ENCODE measurements around the gene DCP1A. TPM values are rescaled to one million over a fixed set of nuclear protein-coding genes. Genes with fewer than 3 reads are reported as not detected.

The DCP1A gene
- total and polyA plus RNA-seq, 9 of the 15 experiments (the other 6 are each of a cell fraction or from before 2014, with no cell fraction given) = 6.6 to 33.7 (median 13.3) TPM

GRCh38 chr3:53354945-53355498 is 7.7 kb upstream of the DCP1A start (continued):
- TF ChIP-seq TRIM25 (IDR thresholded peaks at IDR 0.05; ENCODE audit: borderline replicate concordance) = no peak
- peak; percentile 96 for TF ChIP-seq ZNF197 (CRISPR knock-in tag; IDR thresholded peaks at IDR 0.05; ENCODE audit: low read depth)
- 0 out of 2 replicates have a peak, but pooled peaks have one; percentile 38 for TF ChIP-seq HDAC2 (IDR thresholded peaks at IDR 0.05)
- TF ChIP-seq SMARCC2 (IDR thresholded peaks at IDR 0.05; ENCODE audit: low read depth) = 0 out of 2 replicates have a peak, but pooled peaks have one; percentile 40
- TF ChIP-seq THRA (IDR thresholded peaks at IDR 0.05) = no peak
- peak; percentile 100 for TF ChIP-seq ZNF592 (IDR thresholded peaks at IDR 0.05)
- no peak for TF ChIP-seq ARID2 (IDR thresholded peaks at IDR 0.05)
- peak; percentile 58 for TF ChIP-seq NCOR1 (IDR thresholded peaks at IDR 0.05)
- TF ChIP-seq ARHGAP35 (IDR thresholded peaks at IDR 0.05; ENCODE audit: partially characterized antibody) = no peak
- TF ChIP-seq ATF1 (CRISPR knock-in tag; IDR thresholded peaks at IDR 0.05) = no peak
- peak; percentile 66 for TF ChIP-seq ATF1 (tag; IDR thresholded peaks at IDR 0.05)
- TF ChIP-seq ATF7 (IDR thresholded peaks at IDR 0.05) = no peak
- no peak for TF ChIP-seq ZNF277 (CRISPR knock-in tag; IDR thresholded peaks at IDR 0.05; ENCODE audit: borderline replicate concordance)
- peak; percentile 87 for TF ChIP-seq ZNF398 (CRISPR knock-in tag; IDR thresholded peaks at IDR 0.05)
- no peak for TF ChIP-seq TARDBP (IDR thresholded peaks at IDR 0.05)
- TF ChIP-seq ZNF561 (CRISPR knock-in tag; conservative IDR thresholded peaks at IDR 0.05) = peak; percentile 93
- no peak for TF ChIP-seq MYNN (IDR thresholded peaks at IDR 0.05)
- TF ChIP-seq MYNN (CRISPR knock-in tag; IDR thresholded peaks at IDR 0.05) = no peak
- TF ChIP-seq ZNF224 (CRISPR knock-in tag; IDR thresholded peaks at IDR 0.05) = no peak
- TF ChIP-seq ZNF174 (CRISPR knock-in tag; IDR thresholded peaks at IDR 0.05) = peak; percentile 86; the same call in 1 of the 2 replicates

Data from K562 (cell line).